ENCODE measurements around the gene CMC1. TPM values are rescaled to one million over a fixed set of nuclear protein-coding genes. Genes with fewer than 3 reads are reported as not detected.

CMC1 gene
- polyA plus RNA-seq, 3 donors, result 13.2 to 43.9 (median 40.5) TPM

DNA sequence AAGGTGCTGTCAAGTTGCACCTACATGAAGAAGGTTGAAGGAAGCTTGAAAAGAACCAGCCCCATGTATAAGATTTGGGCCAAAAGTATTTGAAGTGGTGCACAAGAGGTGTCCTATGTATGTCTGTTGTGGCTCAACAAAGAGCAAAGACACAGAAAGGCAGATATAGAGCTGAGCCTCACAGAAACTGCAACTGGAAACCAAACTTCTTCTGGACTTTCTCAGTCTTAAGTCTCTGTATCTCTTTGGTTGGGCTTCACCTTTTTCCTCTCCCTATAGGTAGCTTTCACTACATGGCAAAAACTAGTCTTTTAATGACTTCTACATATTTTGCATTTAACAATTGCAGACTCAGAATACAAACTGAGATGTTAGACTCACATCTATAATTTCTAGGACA is 8.8 kb upstream of the CMC1 start:
- H3K4me3 Mint-ChIP-seq, result no peak overlapping the region
- H3K36me3 Mint-ChIP-seq, result no peaks in the 10 kb centered on the region
- Histone ChIP-seq H3K9ac (ENCODE audit: insufficient read depth, low read length, poor library complexity, severe bottlenecking) (no peak overlapping the region), H3K36me3 (replicated peaks in 1 of 2; ENCODE audit: control insufficient read depth in 1 of 2, insufficient read depth in 2 of 2, low read length in 2 of 2) (no peaks in the 10 kb centered on the region), H3K4me2 (replicated peaks; ENCODE audit: extremely low read depth, low read length, poor library complexity, severe bottlenecking) (no peak overlapping the region), H4K20me1 (ENCODE audit: insufficient read depth, low read length) (no peaks in the 10 kb centered on the region), H3K4me3 (replicated peaks in 1 of 3; ENCODE audit: low read depth in 2 of 3, low read length in 3 of 3) (no peak overlapping the region), H3K79me2 (ENCODE audit: insufficient read depth, low read length) (no peaks in the 10 kb centered on the region), H3K4me1 (ENCODE audit: control insufficient read depth in 1 of 2, insufficient read depth in 2 of 2, low read length in 2 of 2) (no peaks in the 10 kb centered on the region), H2AFZ (ENCODE audit: insufficient read depth, low read depth, low read length, poor library complexity, severe bottlenecking) (no peak overlapping the region), H3K27me3 (ENCODE audit: control insufficient read depth in 2 of 2, insufficient read depth in 2 of 2, low read length in 2 of 2) (no peaks in the 10 kb centered on the region), H3K9me3 (replicated peaks in 1 of 2; ENCODE audit: control insufficient read depth in 1 of 2, insufficient read depth in 1 of 2, low read length in 2 of 2) (no peaks in the 10 kb centered on the region), H3K27ac (ENCODE audit: low read depth in 1 of 2, low read length in 2 of 2) (no peak overlapping the region)
- DNase-seq, result no peak
- H3K9me3 Mint-ChIP-seq, result peaks cover 0 to 2% (median 0%) of the 10 kb centered on the region in 7 donors
- no peak for TF ChIP-seq CTCF (IDR thresholded peaks at IDR 0.05)
- peaks cover 0 to 7% (median 5%) of the 10 kb centered on the region in 3 donors for H3K27me3 Mint-ChIP-seq (ENCODE audit: low read depth in 3 of 3)
- intact Hi-C loops (cut with micrococcal nuclease), result loop anchor here in 1 of 2 donors (5.0 kb wide), 1 partner anchor 35 kb away; no protein-coding TSS in a partner anchor
- no peaks in the 10 kb centered on the region for H3K4me1 Mint-ChIP-seq
- peak overlapping the region in 1 of 7 donors; percentile 26 for H3K27ac Mint-ChIP-seq

DNA sequence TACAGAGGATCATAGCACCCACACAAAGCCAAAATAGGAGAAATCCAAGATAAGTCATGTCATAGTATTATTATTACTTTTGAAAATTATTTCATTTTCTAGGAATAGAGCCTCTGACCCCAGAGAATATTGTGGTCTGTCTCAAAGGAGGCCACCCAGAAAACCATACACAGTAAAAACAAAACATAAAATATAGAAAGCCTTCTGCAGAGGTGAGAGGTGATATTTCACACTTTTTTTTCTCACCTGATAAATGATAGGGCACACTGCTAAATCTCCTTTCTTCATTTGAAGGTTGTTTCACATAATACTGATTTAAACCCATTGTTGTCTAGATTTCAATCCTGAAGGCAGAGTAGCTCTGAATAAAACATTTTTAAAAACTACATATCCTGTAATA is 7.0 kb upstream of the CMC1 start:
- no peaks in the 10 kb centered on the region for H3K4me1 ChIP-seq (ENCODE audit: control insufficient read depth in 1 of 2, insufficient read depth in 2 of 2, low read length in 2 of 2)
- no peak for TF ChIP-seq CTCF (IDR thresholded peaks at IDR 0.05)

More for the DNA sequence above, 7.0 kb upstream of the CMC1 start:
- H3K4me2 ChIP-seq (replicated peaks; ENCODE audit: extremely low read depth, low read length, poor library complexity, severe bottlenecking), result no peak overlapping the region
- H3K27ac Mint-ChIP-seq, result no peak overlapping the region
- H3K4me1 Mint-ChIP-seq, result no peaks in the 10 kb centered on the region
- no peaks in the 10 kb centered on the region for H3K36me3 Mint-ChIP-seq
- H3K9me3 ChIP-seq (replicated peaks in 1 of 2; ENCODE audit: control insufficient read depth in 1 of 2, insufficient read depth in 1 of 2, low read length in 2 of 2), result no peaks in the 10 kb centered on the region
- no peaks in the 10 kb centered on the region for H3K27me3 ChIP-seq (ENCODE audit: control insufficient read depth in 2 of 2, insufficient read depth in 2 of 2, low read length in 2 of 2)
- no peaks in the 10 kb centered on the region for H3K79me2 ChIP-seq (ENCODE audit: insufficient read depth, low read length)
- H3K4me3 ChIP-seq (replicated peaks in 1 of 3; ENCODE audit: low read depth in 2 of 3, low read length in 3 of 3), result no peak overlapping the region
- intact Hi-C loops (cut with micrococcal nuclease), result loop anchor here in 1 of 2 donors (5.0 kb wide), 1 partner anchor 33 kb away; no protein-coding TSS in a partner anchor
- H3K9me3 Mint-ChIP-seq, result peaks cover 0 to 2% (median 0%) of the 10 kb centered on the region in 7 donors
- no peak overlapping the region for H3K9ac ChIP-seq (ENCODE audit: insufficient read depth, low read length, poor library complexity, severe bottlenecking)
- no peak overlapping the region for H2AFZ ChIP-seq (ENCODE audit: insufficient read depth, low read depth, low read length, poor library complexity, severe bottlenecking)
- H3K36me3 ChIP-seq (replicated peaks in 1 of 2; ENCODE audit: control insufficient read depth in 1 of 2, insufficient read depth in 2 of 2, low read length in 2 of 2), result no peaks in the 10 kb centered on the region
- no peak overlapping the region for H3K27ac ChIP-seq (ENCODE audit: low read depth in 1 of 2, low read length in 2 of 2)
- H3K27me3 Mint-ChIP-seq (ENCODE audit: low read depth in 3 of 3), result peaks cover 0 to 7% (median 0%) of the 10 kb centered on the region in 3 donors
- no peaks in the 10 kb centered on the region for H4K20me1 ChIP-seq (ENCODE audit: insufficient read depth, low read length)
- no peak for DNase-seq
- H3K4me3 Mint-ChIP-seq, result no peak overlapping the region
